ENCODE data around the gene LTF.

- TF ChIP-seq POLR2A (IDR thresholded peaks at IDR 0.05; ENCODE audit: low read depth, low read length) (no peak), TAF1 (IDR thresholded peaks at IDR 0.05; ENCODE audit: low read depth, low read length) (no peak), POLR2AphosphoS5 (IDR thresholded peaks at IDR 0.05; ENCODE audit: low read depth, low read length) (no peak), SPI1 (IDR thresholded peaks at IDR 0.05; ENCODE audit: low read depth, low read length) (no peak), POU2F2 (IDR thresholded peaks at IDR 0.05; ENCODE audit: low read depth, low read length) (no peak)
These were observed 17.3 kb downstream of the LTF start for GRCh38 chr3:46447228-46447985.

Measured in GM12891 (cell line).